ENCODE data around the gene RCOR3.
"Not testable (repeated sequence)": the region's sequence is repeated elsewhere in the genome, so short reads cannot be mapped to it uniquely, and the experiment has no call there.

RCOR3 gene

DNA sequence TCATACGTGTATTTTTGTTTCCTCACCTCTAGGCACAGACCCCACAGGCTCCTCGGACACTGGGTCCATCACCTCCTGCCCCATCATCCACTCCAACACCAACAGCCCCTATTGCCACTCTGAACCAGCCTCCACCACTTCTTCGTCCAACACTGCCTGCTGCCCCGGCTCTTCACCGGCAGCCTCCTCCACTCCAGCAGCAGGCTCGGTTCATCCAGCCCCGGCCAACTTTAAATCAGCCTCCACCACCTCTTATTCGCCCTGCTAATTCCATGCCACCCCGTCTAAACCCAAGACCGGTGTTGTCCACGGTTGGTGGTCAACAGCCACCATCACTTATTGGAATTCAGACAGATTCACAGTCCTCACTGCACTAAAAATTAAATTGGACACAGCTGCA, 54.2 kb downstream of the RCOR3 start:
- Histone ChIP-seq H3K4me3 (ENCODE audit: low read length) (no peak overlapping the region), H3K4me1 (ENCODE audit: control insufficient read depth, insufficient read depth, low read length) (no peaks in the 10 kb centered on the region), H3K36me3 (ENCODE audit: insufficient read depth, low read length) (peaks cover 59% of the 10 kb centered on the region), H3K9ac (ENCODE audit: low read depth, low read length) (no peak overlapping the region), H3K27me3 (ENCODE audit: control insufficient read depth, insufficient read depth, low read length) (no peaks in the 10 kb centered on the region), H3K4me2 (ENCODE audit: low read length) (no peak overlapping the region), H3K9me3 (replicated peaks; ENCODE audit: low read length) (no peaks in the 10 kb centered on the region)

DNA sequence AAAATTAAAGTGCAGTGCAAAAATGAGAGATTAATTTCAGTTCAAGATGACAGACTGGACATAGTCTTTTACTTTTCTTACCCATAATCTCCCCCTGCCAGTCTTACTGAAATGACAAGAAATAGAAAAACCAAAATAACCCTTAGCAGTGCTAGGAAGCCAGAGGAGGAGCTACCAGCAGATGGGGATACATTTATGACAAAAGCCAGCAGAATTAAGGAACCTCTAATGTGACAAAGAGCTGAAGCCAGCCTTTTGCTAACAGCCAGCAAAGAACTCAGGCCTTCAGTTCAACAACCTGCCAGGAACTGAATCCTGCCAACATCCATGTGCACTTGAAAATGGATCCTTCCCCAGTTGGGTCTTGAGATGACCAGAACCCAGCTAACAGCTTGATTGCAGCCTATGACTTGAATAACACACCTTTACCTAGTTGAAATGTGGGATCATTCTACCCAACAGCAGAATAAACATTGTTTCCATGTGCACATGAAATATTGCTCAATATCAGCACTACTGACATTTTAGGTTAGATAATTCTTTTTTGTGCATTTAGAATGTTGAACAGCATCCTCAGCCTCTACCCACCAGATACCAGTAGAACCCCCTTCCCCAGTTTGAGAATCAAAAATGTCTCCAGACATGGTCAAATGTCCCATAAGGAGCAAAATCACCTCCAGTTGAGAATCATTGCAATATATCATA, 59.6 kb downstream of the RCOR3 start:
- H3K27me3 ChIP-seq (ENCODE audit: control insufficient read depth, insufficient read depth, low read length): no peaks in the 10 kb centered on the region

DNA sequence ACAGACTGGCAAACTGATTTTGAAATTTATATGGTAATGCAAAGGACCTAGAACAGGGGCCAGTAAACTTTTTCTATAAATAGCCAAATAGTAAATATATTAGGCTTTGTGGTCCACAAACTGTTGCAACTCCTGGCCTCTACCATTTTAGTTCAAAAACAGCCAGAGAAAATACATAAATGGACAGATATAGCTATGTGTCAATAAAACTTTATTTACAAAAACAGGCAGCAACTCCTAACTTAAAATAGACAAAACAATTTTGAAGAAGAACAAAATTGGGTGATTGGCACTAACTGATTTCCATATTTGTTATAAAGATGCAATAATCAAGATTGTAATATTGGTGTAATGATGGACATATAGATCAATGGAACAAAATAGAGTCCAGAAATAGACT, 60.7 kb downstream of the RCOR3 start:
- Histone ChIP-seq H3K4me1 (ENCODE audit: control insufficient read depth, insufficient read depth, low read length) (no peaks in the 10 kb centered on the region), H3K4me2 (ENCODE audit: low read length) (no peak overlapping the region), H3K27me3 (ENCODE audit: control insufficient read depth, insufficient read depth, low read length) (no peaks in the 10 kb centered on the region), H3K9ac (ENCODE audit: low read depth, low read length) (no peak overlapping the region), H3K36me3 (ENCODE audit: insufficient read depth, low read length) (peaks cover 21% of the 10 kb centered on the region), H3K4me3 (ENCODE audit: low read length) (no peak overlapping the region), H3K9me3 (replicated peaks; ENCODE audit: low read length) (no peaks in the 10 kb centered on the region)

More for the DNA sequence above, 59.6 kb downstream of the RCOR3 start:
- no peak overlapping the region for H3K4me3 ChIP-seq (ENCODE audit: low read length)
- H3K4me1 ChIP-seq (ENCODE audit: control insufficient read depth, insufficient read depth, low read length): no peaks in the 10 kb centered on the region
- H3K9ac ChIP-seq (ENCODE audit: low read depth, low read length): no peak overlapping the region
- peaks cover 33% of the 10 kb centered on the region for H3K36me3 ChIP-seq (ENCODE audit: insufficient read depth, low read length)
- no peak overlapping the region for H3K4me2 ChIP-seq (ENCODE audit: low read length)
- no peaks in the 10 kb centered on the region for H3K9me3 ChIP-seq (replicated peaks; ENCODE audit: low read length)

DNA sequence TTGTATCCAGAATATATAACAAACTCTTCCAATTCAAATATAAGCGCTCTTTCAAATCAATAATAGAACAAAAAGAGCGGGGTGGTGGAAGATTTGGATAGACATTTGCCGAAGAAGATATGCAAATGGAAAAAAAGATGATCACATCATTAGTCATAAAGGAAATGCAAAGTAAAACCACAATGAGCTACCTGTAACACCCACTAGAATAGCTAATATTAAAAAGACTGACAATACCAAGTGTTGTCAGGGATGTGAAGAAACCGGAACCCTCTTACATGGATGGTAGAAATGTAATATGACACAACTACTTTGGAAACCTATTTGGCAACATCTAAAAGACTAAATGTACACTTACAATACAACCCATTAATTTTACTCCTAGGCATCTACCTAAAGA, 61.8 kb downstream of the RCOR3 start:
- no peak overlapping the region for H3K4me3 ChIP-seq (ENCODE audit: low read length)
- peaks cover 13% of the 10 kb centered on the region for H3K36me3 ChIP-seq (ENCODE audit: insufficient read depth, low read length)
- H3K9me3 ChIP-seq (replicated peaks; ENCODE audit: low read length): no peaks in the 10 kb centered on the region
- no peak overlapping the region for H3K9ac ChIP-seq (ENCODE audit: low read depth, low read length)
- H3K4me2 ChIP-seq (ENCODE audit: low read length): no peak overlapping the region
- H3K27me3 ChIP-seq (ENCODE audit: control insufficient read depth, insufficient read depth, low read length): no peaks in the 10 kb centered on the region
- no peaks in the 10 kb centered on the region for H3K4me1 ChIP-seq (ENCODE audit: control insufficient read depth, insufficient read depth, low read length)

DNA sequence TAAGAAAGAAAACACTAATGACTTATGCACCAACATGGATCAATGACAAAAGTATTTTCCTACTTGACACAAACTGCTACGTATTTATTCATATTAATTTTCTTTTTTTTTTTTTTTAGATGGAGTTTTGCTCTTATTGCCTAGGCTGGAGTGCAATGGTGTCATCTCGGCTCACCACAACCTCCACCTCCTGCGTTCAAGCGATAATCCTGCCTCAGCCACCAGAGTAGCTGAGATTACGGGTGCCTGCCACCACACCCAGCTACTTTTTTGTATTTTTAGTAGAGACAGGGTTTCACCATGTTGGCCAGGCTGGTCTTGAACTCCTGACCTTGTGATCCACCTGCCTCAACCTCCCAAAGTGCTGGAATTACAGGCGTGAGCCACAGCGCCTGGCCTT, 62.5 kb downstream of the RCOR3 start:
- not testable (repeated sequence) for H3K27me3 ChIP-seq (ENCODE audit: control insufficient read depth, insufficient read depth, low read length); H3K36me3 ChIP-seq (ENCODE audit: insufficient read depth, low read length); H3K4me1 ChIP-seq (ENCODE audit: control insufficient read depth, insufficient read depth, low read length)

DNA sequence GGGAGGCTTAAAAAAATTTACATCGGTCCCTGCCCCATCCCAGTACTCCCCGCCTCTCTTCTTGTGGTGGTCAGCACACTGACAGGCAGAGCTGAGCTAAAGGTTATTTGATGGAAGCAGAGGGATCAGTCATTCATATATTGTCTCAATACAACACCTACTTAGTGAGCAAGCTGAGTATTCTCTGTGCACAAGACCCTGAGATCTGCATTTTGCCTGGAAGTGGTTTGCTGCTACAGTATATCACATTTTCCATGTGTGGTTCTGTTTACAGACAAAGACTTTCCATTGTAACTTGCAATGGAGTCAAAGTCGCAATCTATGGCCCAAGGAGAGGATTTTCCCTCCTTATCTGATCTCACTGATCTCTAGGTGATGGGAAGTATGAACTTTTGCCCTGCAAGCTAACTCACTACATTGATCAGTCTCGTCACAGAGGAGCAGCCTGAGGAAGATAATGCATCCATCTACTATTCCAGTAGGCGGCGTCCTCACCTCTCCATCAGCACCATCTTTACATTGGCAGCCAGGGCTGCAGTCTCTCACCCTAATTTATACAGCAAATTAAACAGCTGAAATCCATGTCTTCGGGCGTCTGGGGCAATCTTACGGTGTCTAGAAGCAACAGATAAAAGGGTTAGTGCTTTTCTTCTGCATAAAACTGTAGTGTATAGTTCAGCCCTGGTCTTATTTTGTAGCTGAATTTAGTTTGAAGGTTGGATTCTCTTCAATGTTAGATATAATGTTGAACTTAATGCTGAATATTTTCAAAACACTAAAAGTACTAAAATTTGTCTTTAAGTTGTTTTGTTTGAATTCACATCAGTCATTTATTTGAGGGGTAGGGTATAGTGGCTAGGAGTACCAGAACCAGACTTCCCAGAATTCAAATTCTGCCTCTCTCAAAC, 64.2 kb downstream of the RCOR3 start:
- no peak overlapping the region for H3K9ac ChIP-seq (ENCODE audit: low read depth, low read length)
- peaks cover 5% of the 10 kb centered on the region for H3K4me1 ChIP-seq (ENCODE audit: control insufficient read depth, insufficient read depth, low read length)
- H3K4me2 ChIP-seq (ENCODE audit: low read length): no peak overlapping the region
- H3K27me3 ChIP-seq (ENCODE audit: control insufficient read depth, insufficient read depth, low read length): no peaks in the 10 kb centered on the region
- no peak overlapping the region for H3K4me3 ChIP-seq (ENCODE audit: low read length)
- no peaks in the 10 kb centered on the region for H3K9me3 ChIP-seq (replicated peaks; ENCODE audit: low read length)
- no peaks in the 10 kb centered on the region for H3K36me3 ChIP-seq (ENCODE audit: insufficient read depth, low read length)

More for the DNA sequence above, 62.5 kb downstream of the RCOR3 start:
- not testable (repeated sequence) for H3K4me2 ChIP-seq (ENCODE audit: low read length); H3K9ac ChIP-seq (ENCODE audit: low read depth, low read length); H3K4me3 ChIP-seq (ENCODE audit: low read length); H3K9me3 ChIP-seq (replicated peaks; ENCODE audit: low read length)

DNA sequence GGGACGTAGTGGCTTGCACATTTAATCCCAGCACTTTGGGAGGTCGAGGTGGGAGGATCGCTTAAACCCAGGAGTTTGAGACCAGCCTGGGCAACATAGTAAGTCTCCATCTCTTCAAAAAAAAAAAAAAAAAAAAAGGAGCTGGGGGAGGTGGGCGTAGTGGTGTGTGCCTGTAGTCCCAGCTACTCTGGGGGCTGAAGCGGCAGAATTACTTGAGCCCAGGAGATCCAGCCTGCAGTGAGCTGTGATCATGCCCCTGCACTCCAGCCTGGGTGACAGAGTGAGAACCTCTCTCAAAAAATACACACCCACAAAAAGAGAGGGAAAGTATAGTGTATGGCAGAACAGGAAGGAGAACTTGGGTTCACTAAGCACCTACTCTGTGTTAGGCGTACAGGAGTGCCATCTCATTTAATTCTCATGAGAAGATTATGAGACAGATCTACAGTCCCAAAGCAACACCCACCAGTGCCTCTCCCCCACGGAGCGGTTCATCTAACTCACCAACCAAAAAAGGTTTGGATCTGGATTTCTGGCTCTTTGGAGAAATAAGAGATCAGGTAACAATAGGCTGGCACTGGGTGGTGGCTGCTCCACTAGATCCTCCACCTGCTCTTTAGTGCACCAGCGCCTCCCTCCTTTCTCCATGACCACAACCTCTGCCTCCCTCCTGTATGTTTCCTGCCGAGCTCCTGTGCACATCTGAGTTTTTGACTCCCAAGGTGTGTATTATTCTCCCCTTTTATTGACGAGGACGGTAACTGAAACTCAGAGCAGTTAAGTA, 66.0 kb downstream of the RCOR3 start:
- peaks cover 5% of the 10 kb centered on the region for H3K4me1 ChIP-seq (ENCODE audit: control insufficient read depth, insufficient read depth, low read length)
- H3K4me3 ChIP-seq (ENCODE audit: low read length): no peak overlapping the region
- no peak overlapping the region for H3K9ac ChIP-seq (ENCODE audit: low read depth, low read length)
- H3K27me3 ChIP-seq (ENCODE audit: control insufficient read depth, insufficient read depth, low read length): no peaks in the 10 kb centered on the region
- H3K36me3 ChIP-seq (ENCODE audit: insufficient read depth, low read length): no peaks in the 10 kb centered on the region
- no peak overlapping the region for H3K4me2 ChIP-seq (ENCODE audit: low read length)
- H3K9me3 ChIP-seq (replicated peaks; ENCODE audit: low read length): no peaks in the 10 kb centered on the region

DNA sequence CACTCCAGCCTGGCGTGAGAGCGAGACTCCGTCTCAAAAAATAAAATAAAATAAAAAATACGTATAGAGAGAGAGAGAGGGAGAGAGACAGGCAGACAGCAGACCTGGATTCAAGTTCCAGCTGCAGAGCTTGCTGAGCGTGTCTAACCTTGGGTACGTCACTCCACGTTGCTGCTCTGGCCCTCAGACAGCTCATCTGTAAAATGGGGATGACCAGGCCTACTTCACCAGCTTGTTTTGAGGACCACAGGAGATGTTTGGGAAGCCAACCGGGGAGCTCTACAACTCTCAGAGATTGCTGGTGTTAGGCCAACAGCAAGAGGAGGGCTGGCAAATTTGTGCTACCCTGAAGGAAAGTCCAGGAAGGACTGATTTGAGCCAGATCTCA, 67.0 kb downstream of the RCOR3 start:
- no peaks in the 10 kb centered on the region for H3K9me3 ChIP-seq (replicated peaks; ENCODE audit: low read length)
- peak overlapping the region; percentile 84 for H3K4me2 ChIP-seq (ENCODE audit: low read length)
- H3K4me3 ChIP-seq (ENCODE audit: low read length): peak overlapping the region; percentile 70
- peak overlapping the region; percentile 74 for H3K9ac ChIP-seq (ENCODE audit: low read depth, low read length)
- H3K27me3 ChIP-seq (ENCODE audit: control insufficient read depth, insufficient read depth, low read length): no peaks in the 10 kb centered on the region
- H3K4me1 ChIP-seq (ENCODE audit: control insufficient read depth, insufficient read depth, low read length): peaks cover 5% of the 10 kb centered on the region
- H3K36me3 ChIP-seq (ENCODE audit: insufficient read depth, low read length): no peaks in the 10 kb centered on the region

DNA sequence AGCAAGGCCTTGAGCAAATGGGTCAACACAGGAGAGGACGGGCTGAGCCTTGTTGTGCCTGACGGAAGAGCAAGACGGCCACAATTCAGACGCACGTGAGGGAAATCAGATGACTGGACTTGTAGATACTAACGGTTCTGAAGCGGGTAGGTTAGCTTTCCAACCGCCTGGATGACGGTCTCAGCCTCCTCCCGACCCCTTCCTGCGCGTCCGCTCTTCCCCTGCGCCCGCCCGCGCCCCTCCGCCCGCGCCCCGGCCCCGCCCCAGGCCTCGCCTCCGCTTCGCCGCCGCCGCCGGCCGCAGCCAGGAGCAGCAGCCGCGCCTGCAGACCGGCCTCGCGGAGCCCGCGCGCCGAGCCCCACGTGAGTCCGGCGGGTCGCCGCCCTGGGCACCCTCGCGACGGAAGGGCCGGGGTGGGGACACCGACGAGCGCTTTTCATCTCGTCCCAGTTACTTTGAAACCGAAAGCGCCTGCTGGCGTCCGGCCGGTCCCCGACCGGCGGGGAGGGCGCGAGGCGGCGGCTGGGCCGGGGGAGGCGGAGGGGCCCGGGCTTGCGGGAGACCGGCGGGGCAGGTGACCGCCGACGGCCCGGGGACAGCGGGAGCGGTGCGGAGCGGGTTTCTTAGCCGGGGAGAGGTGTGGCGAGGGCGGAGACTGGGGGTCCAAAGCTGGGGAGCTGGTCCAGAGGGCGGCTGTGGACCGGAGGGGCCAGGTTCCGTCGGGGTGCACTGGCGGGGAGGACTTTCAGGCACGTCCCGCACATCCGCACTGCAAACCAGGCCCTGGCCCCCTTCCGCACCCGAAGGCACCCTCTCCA, 67.6 kb downstream of the RCOR3 start, which contains the start of gene TRAF5:
TSS of gene TRAF5 (plus strand) at position 306 of the 818 bp plus-strand sequence. CDS start 26,407 bp downstream, outside the sequence.
- H3K4me3 ChIP-seq (ENCODE audit: low read length): peak within 1 kb of the TSS; percentile 70
- H3K36me3 ChIP-seq (ENCODE audit: insufficient read depth, low read length): no peaks in the 10 kb centered on the region
- peaks cover 5% of the 10 kb centered on the region for H3K4me1 ChIP-seq (ENCODE audit: control insufficient read depth, insufficient read depth, low read length)
- H3K4me2 ChIP-seq (ENCODE audit: low read length): peak within 1 kb of the TSS; percentile 84
- H3K27me3 ChIP-seq (ENCODE audit: control insufficient read depth, insufficient read depth, low read length): no peaks in the 10 kb centered on the region
- no peaks in the 10 kb centered on the region for H3K9me3 ChIP-seq (replicated peaks; ENCODE audit: low read length)
- H3K9ac ChIP-seq (ENCODE audit: low read depth, low read length): peak within 1 kb of the TSS; percentile 74

DNA sequence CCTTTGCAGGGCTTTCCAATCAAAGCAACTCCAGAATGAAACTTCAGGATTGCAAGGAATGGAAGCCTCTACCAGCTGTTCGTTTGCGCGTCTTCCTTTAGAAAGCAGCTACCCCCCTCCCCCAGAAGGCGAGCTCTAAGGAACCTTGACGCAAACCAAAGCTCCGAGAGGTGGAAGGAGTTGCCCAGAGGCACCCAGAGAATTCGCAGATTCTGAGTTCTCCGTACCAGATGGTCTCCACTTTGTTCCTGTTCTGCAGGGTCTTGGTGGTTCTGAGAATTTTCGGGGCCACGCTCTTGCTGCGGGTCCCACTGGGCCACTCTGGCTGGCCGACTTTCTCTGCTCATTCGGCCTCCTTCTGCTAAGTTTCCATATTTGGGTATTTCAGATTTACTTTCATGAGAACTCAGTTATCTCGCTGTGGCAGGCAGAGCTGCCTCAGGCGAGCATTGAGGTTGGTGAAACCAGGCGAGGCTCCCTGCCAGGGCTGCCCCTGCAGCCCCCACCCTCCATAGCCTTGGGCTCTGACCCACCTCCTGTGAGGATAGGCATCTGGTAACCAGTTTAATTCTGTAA, 68.3 kb downstream of the RCOR3 start:
- H3K36me3 ChIP-seq (ENCODE audit: insufficient read depth, low read length): no peaks in the 10 kb centered on the region
- H3K9me3 ChIP-seq (replicated peaks; ENCODE audit: low read length): no peaks in the 10 kb centered on the region
- H3K4me3 ChIP-seq (ENCODE audit: low read length): peak overlapping the region; percentile 70
- H3K27me3 ChIP-seq (ENCODE audit: control insufficient read depth, insufficient read depth, low read length): no peaks in the 10 kb centered on the region
- peak overlapping the region; percentile 84 for H3K4me2 ChIP-seq (ENCODE audit: low read length)
- H3K4me1 ChIP-seq (ENCODE audit: control insufficient read depth, insufficient read depth, low read length): peaks cover 5% of the 10 kb centered on the region
- H3K9ac ChIP-seq (ENCODE audit: low read depth, low read length): peak overlapping the region; percentile 74
